AG09319 (cell line): ENCODE results near the gene SREBF2.

Experiments
- DNase-seq: peaks from one replicate; pipeline ENCODE4 v3.0.0-alpha.2; 2010; ENCODE audit warnings: low read depth; ENCODE audit errors: extremely low read depth
- TF ChIP-seq, protein P1 (sequence below): IDR thresholded peaks from 2 replicates; pipeline ENCODE4 v1.5.1; 2011; ENCODE audit warnings: low read depth, mild to moderate bottlenecking, inconsistent platforms, low read length, moderate library complexity

The SREBF2 gene

GRCh38 chr22:41801147-41801819 lies 31.6 kb upstream of the SREBF2 start:
- DNase-seq, result no peak
- TF ChIP-seq, protein P1, sequence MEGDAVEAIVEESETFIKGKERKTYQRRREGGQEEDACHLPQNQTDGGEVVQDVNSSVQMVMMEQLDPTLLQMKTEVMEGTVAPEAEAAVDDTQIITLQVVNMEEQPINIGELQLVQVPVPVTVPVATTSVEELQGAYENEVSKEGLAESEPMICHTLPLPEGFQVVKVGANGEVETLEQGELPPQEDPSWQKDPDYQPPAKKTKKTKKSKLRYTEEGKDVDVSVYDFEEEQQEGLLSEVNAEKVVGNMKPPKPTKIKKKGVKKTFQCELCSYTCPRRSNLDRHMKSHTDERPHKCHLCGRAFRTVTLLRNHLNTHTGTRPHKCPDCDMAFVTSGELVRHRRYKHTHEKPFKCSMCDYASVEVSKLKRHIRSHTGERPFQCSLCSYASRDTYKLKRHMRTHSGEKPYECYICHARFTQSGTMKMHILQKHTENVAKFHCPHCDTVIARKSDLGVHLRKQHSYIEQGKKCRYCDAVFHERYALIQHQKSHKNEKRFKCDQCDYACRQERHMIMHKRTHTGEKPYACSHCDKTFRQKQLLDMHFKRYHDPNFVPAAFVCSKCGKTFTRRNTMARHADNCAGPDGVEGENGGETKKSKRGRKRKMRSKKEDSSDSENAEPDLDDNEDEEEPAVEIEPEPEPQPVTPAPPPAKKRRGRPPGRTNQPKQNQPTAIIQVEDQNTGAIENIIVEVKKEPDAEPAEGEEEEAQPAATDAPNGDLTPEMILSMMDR, result no peak

DNA sequence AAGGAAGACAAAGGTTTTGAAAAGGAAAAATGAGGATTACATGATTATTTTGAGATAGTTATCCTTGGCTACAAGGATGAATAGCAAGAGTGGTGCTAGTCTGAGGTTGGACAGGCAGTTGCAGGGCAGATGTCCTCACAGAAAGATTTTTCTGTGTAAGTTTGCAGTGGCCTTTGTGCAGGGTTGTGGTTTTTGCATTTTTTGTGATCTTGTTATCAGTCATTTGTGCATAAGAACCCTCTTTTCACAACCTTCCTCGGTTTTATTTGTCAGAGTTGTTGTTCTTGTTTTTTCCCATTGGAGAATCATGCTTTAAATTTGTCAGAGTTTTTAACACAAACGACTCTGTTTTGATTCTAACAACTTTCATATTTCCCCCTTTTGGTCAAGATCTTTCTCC lies 31.0 kb upstream of the SREBF2 start:
- TF ChIP-seq, protein P1, result no peak
- DNase-seq, result no peak

GRCh38 chr22:41805639-41806038 lies 27.3 kb upstream of the SREBF2 start:
- DNase-seq, result no peak
- TF ChIP-seq, protein P1, result no peak

DNA sequence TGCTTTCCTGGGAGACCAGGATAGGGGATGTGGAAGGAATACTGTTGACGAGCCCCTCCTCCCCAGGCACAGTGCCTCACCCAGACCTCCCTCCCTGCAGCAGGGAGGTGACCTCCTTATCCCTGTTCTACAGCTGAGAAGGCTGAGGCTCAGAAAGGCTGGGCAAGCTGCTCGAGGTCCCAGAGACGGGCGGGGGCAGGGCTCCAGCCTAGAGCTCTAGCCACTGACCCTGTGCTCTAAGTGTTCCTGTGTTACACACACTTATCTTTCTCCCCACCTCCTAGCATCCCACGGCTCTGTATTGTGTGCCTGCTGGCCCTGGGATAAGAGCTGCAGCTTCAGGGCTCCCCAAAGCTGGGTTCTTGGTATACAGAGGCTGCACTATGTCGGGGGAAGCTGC lies 24.5 kb upstream of the SREBF2 start:
- no peak for DNase-seq
- TF ChIP-seq, protein P1, result no peak

- TF ChIP-seq, protein P1, result no peak
- no peak for DNase-seq
These were observed 22.9 kb upstream of the SREBF2 start for GRCh38 chr22:41810022-41810421.

DNA sequence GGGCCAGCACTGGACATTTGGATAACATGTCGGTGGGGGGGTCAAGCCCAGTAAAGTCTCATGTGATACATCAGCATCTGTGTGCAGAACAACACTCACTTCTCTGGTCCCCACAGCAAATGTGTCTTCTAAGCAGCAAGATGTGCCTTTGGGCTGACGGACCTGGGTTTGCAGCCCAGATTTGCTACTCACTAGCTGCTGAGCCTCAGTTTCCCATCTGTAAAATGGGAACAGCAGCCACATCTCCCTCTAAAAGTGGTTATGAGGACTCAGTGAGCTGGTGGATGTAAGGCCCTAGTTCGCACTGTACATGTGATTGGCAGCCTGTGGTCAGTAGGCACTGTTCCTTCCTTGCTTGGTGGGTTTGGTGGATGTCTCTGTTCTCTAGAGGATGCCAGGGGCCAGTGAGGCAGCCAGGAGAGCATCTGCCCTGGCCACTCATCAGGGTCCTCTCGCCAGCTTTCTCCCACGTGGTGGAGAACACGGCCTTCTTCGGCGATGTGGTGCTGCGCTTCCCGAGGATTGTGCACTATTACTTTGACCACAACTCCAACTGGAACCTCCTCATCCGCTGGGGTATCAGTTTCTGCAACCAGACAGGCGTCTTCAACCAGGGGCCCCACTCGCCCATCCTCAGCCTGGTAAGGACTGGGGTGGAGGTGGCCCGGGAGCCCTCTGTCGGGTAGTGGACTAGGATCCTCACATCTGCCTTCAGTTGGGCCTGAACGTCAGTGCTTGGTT lies 19.9 kb upstream of the SREBF2 start:
- DNase-seq, result no peak
- TF ChIP-seq, protein P1, result no peak

DNA sequence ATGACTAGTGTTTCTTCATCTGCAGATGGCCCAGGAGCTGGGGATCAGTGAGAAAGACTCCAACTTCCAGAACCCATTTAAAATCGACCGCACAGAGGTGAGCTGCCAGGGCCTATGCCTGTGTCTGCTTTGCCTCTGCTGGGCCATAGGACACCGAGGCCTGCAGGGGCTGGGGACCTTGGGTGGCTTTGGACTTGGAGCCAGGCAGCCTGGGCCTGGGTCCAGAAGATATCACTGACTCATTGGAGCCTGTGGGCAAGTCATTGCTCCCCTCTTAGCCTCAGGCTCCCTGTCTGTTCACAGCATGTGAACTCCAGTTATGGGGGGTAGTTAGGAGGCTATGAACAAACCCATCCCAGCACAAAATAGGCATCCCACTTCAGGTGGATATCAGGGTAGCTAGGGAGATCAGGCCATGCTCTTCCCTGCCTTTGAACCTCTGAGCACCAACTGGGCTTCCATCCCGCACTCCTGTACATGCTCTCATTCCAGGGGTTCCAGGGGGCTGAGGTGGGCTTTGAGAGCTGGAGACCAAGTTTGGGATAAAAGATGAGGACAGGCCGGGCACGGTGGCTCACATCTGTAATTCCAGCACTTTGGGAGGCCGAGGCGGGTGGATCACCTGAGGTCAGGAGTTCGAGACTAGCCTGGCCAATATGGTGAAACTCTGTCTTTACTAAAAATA lies 19.0 kb upstream of the SREBF2 start:
- no peak for DNase-seq
- TF ChIP-seq, protein P1, result no peak
